GM21786 (cell line): ENCODE results near the gene NCAN.

Experiments
- ATAC-seq: cut with Tn5 transposase; IDR thresholded peaks from one replicate; pipeline ENCODE4 v1.9.1; 2021; ENCODE audit not compliant: unreplicated experiment

The NCAN gene

GRCh38 chr19:19258589-19259338, 47.0 kb downstream of the NCAN start:
- no peak for ATAC-seq

- no peak for ATAC-seq
These were observed 48.0 kb downstream of the NCAN start for GRCh38 chr19:19259741-19260140.

- ATAC-seq = no peak
These were observed 48.9 kb downstream of the NCAN start for GRCh38 chr19:19260417-19261214.

- ATAC-seq = no peak
These were observed 49.8 kb downstream of the NCAN start for GRCh38 chr19:19261350-19262189.

GRCh38 chr19:19262190-19263057, 50.7 kb downstream of the NCAN start:
- ATAC-seq = no peak

- no peak for ATAC-seq
These were observed 52.2 kb downstream of the NCAN start for GRCh38 chr19:19263886-19264487.

GRCh38 chr19:19267305-19267704, 55.5 kb downstream of the NCAN start:
- no peak for ATAC-seq

GRCh38 chr19:19268453-19269385, 57.0 kb downstream of the NCAN start:
- ATAC-seq = no peak

GRCh38 chr19:19269952-19270694, 58.4 kb downstream of the NCAN start:
- no peak for ATAC-seq

- no peak for ATAC-seq
These were observed 59.2 kb downstream of the NCAN start for GRCh38 chr19:19270749-19271571.

GRCh38 chr19:19271828-19272599, 60.3 kb downstream of the NCAN start:
- ATAC-seq = no peak

GRCh38 chr19:19274146-19274545, 62.4 kb downstream of the NCAN start:
- no peak for ATAC-seq

- ATAC-seq = no peak
These were observed 63.2 kb downstream of the NCAN start for GRCh38 chr19:19274716-19275565.

- no peak for ATAC-seq
These were observed 64.6 kb downstream of the NCAN start for GRCh38 chr19:19276386-19276785.

- ATAC-seq = no peak
These were observed 65.1 kb downstream of the NCAN start for GRCh38 chr19:19276851-19277250.

- ATAC-seq = no peak
These were observed 66.6 kb downstream of the NCAN start for GRCh38 chr19:19278315-19278714.
